ENCODE measurements around the gene POU3F1.

- TF ChIP-seq POLR2A (IDR thresholded peaks at IDR 0.05), result no peak
- TF ChIP-seq CTCF (IDR thresholded peaks at IDR 0.05), result no peak
Measured at GRCh38 chr1:38029081-38029681, 17.4 kb downstream of the POU3F1 start.

All from esophagus squamous epithelium (tissue), 4 donors.